ENCODE data around the gene ZZZ3. TPM values are rescaled to one million over a fixed set of nuclear protein-coding genes. Genes with fewer than 3 reads are reported as not detected.
A peak's percentile ranks its signal among the peaks of the same experiment; 100 is the strongest.

ZZZ3 gene
- total and polyA plus RNA-seq, 2 of the 13 experiments (the other 11 are each of a cell fraction or from before 2014, with no cell fraction given): 18.1 to 50.2 TPM

GRCh38 chr1:77682460-77683159 is at the start of gene ZZZ3 (continued):
- TF ChIP-seq MTA1 (CRISPR knock-in tag; IDR thresholded peaks at IDR 0.05; ENCODE audit: borderline replicate concordance): peak; percentile 22; the same call in 1 of the 2 replicates
- TF ChIP-seq ZNF232 (CRISPR knock-in tag; IDR thresholded peaks at IDR 0.05; ENCODE audit: borderline replicate concordance): no peak
- TF ChIP-seq, protein P1, sequence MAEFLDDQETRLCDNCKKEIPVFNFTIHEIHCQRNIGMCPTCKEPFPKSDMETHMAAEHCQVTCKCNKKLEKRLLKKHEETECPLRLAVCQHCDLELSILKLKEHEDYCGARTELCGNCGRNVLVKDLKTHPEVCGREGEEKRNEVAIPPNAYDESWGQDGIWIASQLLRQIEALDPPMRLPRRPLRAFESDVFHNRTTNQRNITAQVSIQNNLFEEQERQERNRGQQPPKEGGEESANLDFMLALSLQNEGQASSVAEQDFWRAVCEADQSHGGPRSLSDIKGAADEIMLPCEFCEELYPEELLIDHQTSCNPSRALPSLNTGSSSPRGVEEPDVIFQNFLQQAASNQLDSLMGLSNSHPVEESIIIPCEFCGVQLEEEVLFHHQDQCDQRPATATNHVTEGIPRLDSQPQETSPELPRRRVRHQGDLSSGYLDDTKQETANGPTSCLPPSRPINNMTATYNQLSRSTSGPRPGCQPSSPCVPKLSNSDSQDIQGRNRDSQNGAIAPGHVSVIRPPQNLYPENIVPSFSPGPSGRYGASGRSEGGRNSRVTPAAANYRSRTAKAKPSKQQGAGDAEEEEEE (CRISPR knock-in tag; IDR thresholded peaks at IDR 0.05; ENCODE audit: borderline replicate concordance): no peak
- TF ChIP-seq EHMT2 (IDR thresholded peaks at IDR 0.05; ENCODE audit: borderline replicate concordance, low read depth, low read length): no peak
- TF ChIP-seq ISL2 (CRISPR knock-in tag; IDR thresholded peaks at IDR 0.05): no peak
- TF ChIP-seq GLI4 (CRISPR knock-in tag; IDR thresholded peaks at IDR 0.05; ENCODE audit: borderline replicate concordance): no peak; the same call in 1 of the 2 replicates
- no peak for TF ChIP-seq ZNF160 (CRISPR knock-in tag; IDR thresholded peaks at IDR 0.05)
- TF ChIP-seq ZNF577 (CRISPR knock-in tag; IDR thresholded peaks at IDR 0.05; ENCODE audit: borderline replicate concordance, low read depth): no peak
- no peak for TF ChIP-seq SSRP1 (CRISPR knock-in tag; IDR thresholded peaks at IDR 0.05)
- 0 out of 2 replicates have a peak, but pooled peaks have one; percentile 27 for TF ChIP-seq ISX (CRISPR knock-in tag; conservative IDR thresholded peaks at IDR 0.05)
- TF ChIP-seq POGZ (CRISPR knock-in tag; IDR thresholded peaks at IDR 0.05): peak; percentile 76
- TF ChIP-seq TMF1 (CRISPR knock-in tag; IDR thresholded peaks at IDR 0.05; ENCODE audit: low read depth): 0 out of 2 replicates have a peak, but pooled peaks have one; percentile 42
- peak; percentile 75 for TF ChIP-seq SAP130 (CRISPR knock-in tag; IDR thresholded peaks at IDR 0.05; ENCODE audit: low read depth)
- TF ChIP-seq, protein P2, sequence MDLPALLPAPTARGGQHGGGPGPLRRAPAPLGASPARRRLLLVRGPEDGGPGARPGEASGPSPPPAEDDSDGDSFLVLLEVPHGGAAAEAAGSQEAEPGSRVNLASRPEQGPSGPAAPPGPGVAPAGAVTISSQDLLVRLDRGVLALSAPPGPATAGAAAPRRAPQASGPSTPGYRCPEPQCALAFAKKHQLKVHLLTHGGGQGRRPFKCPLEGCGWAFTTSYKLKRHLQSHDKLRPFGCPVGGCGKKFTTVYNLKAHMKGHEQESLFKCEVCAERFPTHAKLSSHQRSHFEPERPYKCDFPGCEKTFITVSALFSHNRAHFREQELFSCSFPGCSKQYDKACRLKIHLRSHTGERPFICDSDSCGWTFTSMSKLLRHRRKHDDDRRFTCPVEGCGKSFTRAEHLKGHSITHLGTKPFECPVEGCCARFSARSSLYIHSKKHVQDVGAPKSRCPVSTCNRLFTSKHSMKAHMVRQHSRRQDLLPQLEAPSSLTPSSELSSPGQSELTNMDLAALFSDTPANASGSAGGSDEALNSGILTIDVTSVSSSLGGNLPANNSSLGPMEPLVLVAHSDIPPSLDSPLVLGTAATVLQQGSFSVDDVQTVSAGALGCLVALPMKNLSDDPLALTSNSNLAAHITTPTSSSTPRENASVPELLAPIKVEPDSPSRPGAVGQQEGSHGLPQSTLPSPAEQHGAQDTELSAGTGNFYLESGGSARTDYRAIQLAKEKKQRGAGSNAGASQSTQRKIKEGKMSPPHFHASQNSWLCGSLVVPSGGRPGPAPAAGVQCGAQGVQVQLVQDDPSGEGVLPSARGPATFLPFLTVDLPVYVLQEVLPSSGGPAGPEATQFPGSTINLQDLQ (CRISPR knock-in tag; IDR thresholded peaks at IDR 0.05): no peak
- no peak for TF ChIP-seq NFKBIZ (CRISPR knock-in tag; IDR thresholded peaks at IDR 0.05)
- TF ChIP-seq HOXA3 (CRISPR knock-in tag; IDR thresholded peaks at IDR 0.05): peak; percentile 81
- TF ChIP-seq, protein P3, sequence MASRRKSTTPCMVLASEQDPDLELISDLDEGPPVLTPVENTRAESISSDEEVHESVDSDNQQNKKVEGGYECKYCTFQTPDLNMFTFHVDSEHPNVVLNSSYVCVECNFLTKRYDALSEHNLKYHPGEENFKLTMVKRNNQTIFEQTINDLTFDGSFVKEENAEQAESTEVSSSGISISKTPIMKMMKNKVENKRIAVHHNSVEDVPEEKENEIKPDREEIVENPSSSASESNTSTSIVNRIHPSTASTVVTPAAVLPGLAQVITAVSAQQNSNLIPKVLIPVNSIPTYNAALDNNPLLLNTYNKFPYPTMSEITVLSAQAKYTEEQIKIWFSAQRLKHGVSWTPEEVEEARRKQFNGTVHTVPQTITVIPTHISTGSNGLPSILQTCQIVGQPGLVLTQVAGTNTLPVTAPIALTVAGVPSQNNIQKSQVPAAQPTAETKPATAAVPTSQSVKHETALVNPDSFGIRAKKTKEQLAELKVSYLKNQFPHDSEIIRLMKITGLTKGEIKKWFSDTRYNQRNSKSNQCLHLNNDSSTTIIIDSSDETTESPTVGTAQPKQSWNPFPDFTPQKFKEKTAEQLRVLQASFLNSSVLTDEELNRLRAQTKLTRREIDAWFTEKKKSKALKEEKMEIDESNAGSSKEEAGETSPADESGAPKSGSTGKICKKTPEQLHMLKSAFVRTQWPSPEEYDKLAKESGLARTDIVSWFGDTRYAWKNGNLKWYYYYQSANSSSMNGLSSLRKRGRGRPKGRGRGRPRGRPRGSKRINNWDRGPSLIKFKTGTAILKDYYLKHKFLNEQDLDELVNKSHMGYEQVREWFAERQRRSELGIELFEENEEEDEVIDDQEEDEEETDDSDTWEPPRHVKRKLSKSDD (CRISPR knock-in tag; IDR thresholded peaks at IDR 0.05; ENCODE audit: low read depth): 0 out of 2 replicates have a peak, but pooled peaks have one; percentile 46
- TF ChIP-seq NFYC (CRISPR knock-in tag; IDR thresholded peaks at IDR 0.05): no peak
- no peak for TF ChIP-seq CEBPB (IDR thresholded peaks at IDR 0.05; ENCODE audit: borderline replicate concordance, low read depth, low read length)
- peak; percentile 94 for TF ChIP-seq ARNTL (CRISPR knock-in tag; IDR thresholded peaks at IDR 0.05)
- TF ChIP-seq U2AF1 (optimal IDR thresholded peaks at IDR 0.05; ENCODE audit: low read depth, low read length): no peak

All from HepG2 (cell line).